RWPE1 (cell line): Measurements from ENCODE around the gene FCHO2.
"Not testable (repeated sequence)": the region's sequence is repeated elsewhere in the genome, so short reads cannot be mapped to it uniquely, and the experiment has no call there.

Source experiments
- CTCF ChIA-PET: fragments of 350-600 bp; sonication (Branson Sonifier 250); formaldehyde crosslinking; extraction: SDS; loops from one replicate; lab custom pipeline; 2021; lab: Yijun Ruan, JAX
- POLR2A ChIA-PET: fragments of 400-600 bp; formaldehyde crosslinking; extraction: SDS; loops from one replicate; lab custom pipeline; 2020; ENCODE audit warnings: antibody characterized with exemption; ENCODE audit not compliant: low non-redundant PET; lab: Yijun Ruan, JAX
- DNase-seq: peaks from one replicate; pipeline ENCODE4 v3.0.0; 2012; ENCODE audit warnings: low spot score
- H3K27ac ChIP-seq: fragments of 450-650 bp; 2 replicates; pipeline ENCODE4 v1.5.1; 2017
- TF ChIP-seq, protein P1 (sequence below): fragments of 450-650 bp; conservative IDR thresholded peaks from 2 replicates; pipeline ENCODE4 v1.5.1; 2017; ENCODE audit warnings: low read depth, mild to moderate bottlenecking

Gene FCHO2

DNA sequence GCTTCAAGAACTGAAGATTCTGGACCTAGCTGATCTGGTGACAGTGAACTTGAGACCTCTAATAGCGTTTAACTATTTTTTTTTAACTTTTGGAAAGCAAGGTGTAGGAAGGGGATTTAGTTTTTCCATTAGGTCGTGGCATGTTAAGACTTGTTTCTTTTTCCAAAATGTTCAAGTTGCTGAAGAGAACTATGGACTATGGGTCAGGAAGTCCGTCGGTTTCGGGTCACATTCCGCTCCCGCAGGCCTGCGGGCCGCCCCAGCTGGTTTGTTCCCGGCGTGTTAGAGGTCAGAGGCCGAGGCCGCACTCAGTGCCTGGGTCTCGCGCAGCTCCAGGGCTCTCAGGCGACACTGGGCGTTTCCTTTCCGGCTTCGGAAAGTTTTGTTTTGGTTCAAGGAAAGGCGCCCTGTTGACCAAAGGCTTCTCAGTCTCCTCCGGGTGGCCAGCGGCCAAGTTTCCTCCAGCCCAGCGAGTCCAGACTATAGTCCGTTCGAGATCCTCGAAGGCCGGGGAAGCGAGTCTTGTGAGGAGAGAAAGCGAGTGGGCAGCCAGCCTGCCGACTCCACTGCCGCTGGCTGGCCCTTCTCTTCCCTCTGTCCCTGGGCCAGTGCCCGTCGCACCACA, 586 bp upstream of the FCHO2 start:
- ChIA-PET POLR2A (interaction anchor here (0.5 to 0.7 kb wide), 3 partner anchors 38 to 139 kb away, joined by 3 to 5 read pairs (median 3); no protein-coding TSS in a partner anchor), CTCF (interaction anchor here (0.6 to 2.1 kb wide), 5 partner anchors 14 to 491 kb away, joined by 3 to 8 read pairs (median 4); no protein-coding TSS in a partner anchor)
- TF ChIP-seq, protein P1, sequence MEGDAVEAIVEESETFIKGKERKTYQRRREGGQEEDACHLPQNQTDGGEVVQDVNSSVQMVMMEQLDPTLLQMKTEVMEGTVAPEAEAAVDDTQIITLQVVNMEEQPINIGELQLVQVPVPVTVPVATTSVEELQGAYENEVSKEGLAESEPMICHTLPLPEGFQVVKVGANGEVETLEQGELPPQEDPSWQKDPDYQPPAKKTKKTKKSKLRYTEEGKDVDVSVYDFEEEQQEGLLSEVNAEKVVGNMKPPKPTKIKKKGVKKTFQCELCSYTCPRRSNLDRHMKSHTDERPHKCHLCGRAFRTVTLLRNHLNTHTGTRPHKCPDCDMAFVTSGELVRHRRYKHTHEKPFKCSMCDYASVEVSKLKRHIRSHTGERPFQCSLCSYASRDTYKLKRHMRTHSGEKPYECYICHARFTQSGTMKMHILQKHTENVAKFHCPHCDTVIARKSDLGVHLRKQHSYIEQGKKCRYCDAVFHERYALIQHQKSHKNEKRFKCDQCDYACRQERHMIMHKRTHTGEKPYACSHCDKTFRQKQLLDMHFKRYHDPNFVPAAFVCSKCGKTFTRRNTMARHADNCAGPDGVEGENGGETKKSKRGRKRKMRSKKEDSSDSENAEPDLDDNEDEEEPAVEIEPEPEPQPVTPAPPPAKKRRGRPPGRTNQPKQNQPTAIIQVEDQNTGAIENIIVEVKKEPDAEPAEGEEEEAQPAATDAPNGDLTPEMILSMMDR = no peak
- peak overlapping the region; percentile 97 for H3K27ac ChIP-seq
- DNase-seq = no peak

DNA sequence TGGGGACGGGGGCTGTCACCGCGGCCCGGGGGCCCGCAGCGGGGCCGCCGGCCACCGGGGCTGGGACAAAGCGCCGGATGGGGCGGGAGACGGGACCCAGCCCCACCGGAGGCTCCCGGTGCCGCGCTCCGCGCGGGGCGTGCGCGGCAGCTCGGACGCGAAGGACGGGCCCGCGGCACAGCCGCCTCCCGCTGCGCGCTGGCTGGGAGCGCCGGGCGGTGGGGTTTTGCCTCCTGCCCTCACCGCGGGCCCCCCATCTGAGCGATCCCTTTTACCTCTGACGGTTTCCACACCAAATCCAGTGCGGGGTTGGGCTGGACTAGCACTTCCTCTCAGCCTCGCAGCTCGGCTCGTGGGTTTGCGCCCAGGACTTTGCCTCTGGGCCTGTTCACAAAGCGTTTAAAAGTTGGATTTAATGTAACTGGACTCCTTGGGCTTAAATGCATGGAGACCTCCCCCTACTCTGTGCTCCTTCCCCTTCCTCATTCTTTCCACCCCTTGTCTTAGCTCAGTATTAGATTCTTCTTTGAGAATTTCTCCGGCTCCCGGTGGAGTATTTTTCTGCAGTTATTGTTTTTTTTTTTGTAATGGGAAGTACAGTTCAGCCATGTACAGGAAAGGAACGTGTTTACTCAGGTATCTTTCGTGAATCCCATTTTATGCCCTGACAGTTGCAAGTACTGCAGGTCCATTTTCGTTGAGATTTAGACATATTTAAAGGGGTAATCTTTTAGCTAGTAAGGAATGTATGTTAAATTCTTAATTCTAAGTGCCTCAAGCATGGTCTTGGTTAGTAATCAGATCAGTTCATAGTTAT, 691 bp downstream of the FCHO2 start:
- TF ChIP-seq, protein P1 = no peak
- DNase-seq = peak; percentile 57
- peak overlapping the region; percentile 97 for H3K27ac ChIP-seq
- ChIA-PET POLR2A (no interaction called here), CTCF (interaction anchor here (0.5 to 2.1 kb wide), 8 partner anchors 13 to 485 kb away, joined by 3 to 10 read pairs (median 5); no protein-coding TSS in a partner anchor)

DNA sequence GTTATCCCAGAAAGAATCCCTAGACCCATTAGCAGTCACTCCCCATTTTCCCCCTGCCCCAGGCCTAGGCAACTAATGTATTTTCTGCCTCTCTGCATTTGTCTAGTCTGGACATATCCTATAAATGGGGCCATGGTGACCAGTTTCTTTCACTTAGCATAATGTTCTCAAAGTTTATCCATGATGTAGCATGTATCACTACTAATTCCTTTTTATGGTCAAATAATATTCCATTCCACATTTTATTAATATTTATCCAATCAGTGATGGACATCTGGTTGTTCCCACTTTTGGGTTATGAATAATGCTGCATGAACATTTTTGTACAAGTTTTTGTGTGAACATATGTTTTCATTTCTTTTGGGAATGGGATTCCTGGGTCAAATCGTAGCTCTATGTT, 1.5 kb downstream of the FCHO2 start:
- DNase-seq = no peak
- no peak overlapping the region for H3K27ac ChIP-seq
- TF ChIP-seq, protein P1 = no peak
- POLR2A ChIA-PET = no interaction called here
- CTCF ChIA-PET = interaction anchor here (2.1 kb wide), 1 partner anchor 12 kb away, joined by 7 read pairs; no protein-coding TSS in a partner anchor

DNA sequence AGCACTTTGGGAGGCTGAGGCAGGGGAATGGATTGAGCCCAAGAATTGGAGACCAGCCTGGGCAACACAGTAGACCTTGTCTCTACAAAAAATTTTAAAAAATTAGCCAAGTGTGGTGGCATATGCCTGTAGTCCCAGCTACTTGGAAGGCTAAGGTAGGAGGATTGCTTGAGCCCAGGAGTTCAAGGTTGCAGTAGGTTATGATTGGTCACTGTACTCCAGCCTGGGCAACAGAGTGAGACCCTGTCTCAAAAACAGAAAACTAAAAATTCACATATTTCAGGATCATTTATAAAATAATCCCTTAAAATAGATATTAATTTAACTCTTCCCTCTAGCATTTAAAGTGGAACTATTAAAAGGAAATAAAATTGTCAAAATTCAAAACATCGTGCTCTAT, 3.4 kb downstream of the FCHO2 start:
- CTCF ChIA-PET = no interaction called here

DNA sequence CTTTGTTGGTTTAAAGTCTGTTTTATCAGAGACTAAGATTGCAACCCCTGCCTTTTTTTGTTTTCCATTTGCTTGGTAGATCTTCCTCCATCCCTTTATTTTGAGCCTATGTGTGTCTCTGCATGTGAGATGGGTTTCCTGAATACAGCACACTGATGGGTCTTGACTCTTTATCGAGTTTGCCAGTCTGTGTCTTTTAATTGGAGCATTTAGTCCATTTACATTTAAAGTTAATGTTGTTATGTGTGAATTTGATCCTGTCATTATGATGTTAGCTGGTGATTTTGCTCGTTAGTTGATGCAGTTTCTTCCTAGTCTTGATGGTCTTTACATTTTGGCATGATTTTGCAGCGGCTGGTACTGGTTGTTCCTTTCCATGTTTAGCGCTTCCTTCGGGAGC, 18.6 kb downstream of the FCHO2 start:
- DNase-seq, POLR2A ChIA-PET, H3K27ac ChIP-seq, CTCF ChIA-PET: not testable (repeated sequence)

More for the DNA sequence above, 3.4 kb downstream of the FCHO2 start:
- POLR2A ChIA-PET = no interaction called here
- DNase-seq = no peak
- TF ChIP-seq, protein P1 = no peak
- no peak overlapping the region for H3K27ac ChIP-seq

DNA sequence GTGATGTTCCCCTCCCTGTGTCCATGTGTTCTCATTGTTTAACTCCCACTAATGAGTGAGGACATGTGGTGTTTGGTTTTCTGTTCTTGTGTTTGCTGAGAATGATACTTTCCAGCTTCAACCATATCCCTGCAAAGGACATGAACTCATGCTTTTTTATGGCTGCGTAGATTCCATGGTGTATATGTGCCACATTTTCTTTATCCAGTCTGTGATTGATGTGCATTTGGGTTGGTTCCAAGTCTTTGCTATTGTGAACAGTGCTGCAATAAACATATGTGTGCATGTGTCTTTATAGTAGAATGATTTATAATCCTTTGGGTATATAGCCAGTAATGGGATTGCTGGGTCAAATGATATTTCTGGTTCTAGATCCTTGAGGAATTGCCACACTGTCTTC, 21.0 kb downstream of the FCHO2 start:
- CTCF ChIA-PET, DNase-seq, H3K27ac ChIP-seq, POLR2A ChIA-PET: not testable (repeated sequence)

DNA sequence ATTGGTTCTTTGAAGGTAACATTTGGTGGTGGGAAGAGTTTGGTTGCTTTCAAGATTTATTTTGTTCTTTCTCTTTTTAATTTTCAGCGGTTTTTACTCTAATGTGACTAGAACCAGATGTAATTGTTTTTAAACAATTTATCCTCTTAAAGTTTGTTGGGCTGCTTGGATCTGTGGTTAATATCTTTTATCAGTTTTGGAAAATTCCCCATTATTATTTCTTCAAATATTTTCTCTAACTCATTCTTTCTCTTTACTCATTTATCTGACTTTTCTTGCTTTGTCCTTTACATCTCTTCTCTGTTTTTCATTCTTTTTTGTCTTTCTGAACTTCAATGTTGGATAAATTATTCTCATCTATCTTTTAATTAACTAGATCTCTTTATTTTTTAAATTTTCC, 29.9 kb downstream of the FCHO2 start:
- no peak for DNase-seq
- CTCF ChIA-PET = interaction anchor here (0.6 kb wide), 1 partner anchor 78 kb away, joined by 6 read pairs; no protein-coding TSS in a partner anchor
- TF ChIP-seq, protein P1 = no peak
- POLR2A ChIA-PET = no interaction called here
- H3K27ac ChIP-seq = no peak overlapping the region
